ENCODE results near the gene GPC6. TPM values are rescaled to one million over a fixed set of nuclear protein-coding genes. Genes with fewer than 3 reads are reported as not detected.

The GPC6 gene
- total RNA-seq, 1 donor from 2014 or later: not detected

- Mint-ChIP-seq H3K36me3 (ENCODE audit: low read depth) (no peaks in the 10 kb centered on the region), H3K9me3 (no peaks in the 10 kb centered on the region), H3K4me3 (no peak overlapping the region), H3K27me3 (ENCODE audit: insufficient read depth) (no peaks in the 10 kb centered on the region), H3K27ac (no peak overlapping the region), H3K4me1 (ENCODE audit: low read depth) (no peaks in the 10 kb centered on the region)
- DNase-seq (ENCODE audit: low spot score): no peak
- intact Hi-C loops (cut with micrococcal nuclease): no loop called here
These were observed 322.9 kb downstream of the GPC6 start for GRCh38 chr13:93549326-93550005.

- Mint-ChIP-seq H3K4me3 (no peak overlapping the region), H3K27ac (no peak overlapping the region), H3K4me1 (ENCODE audit: low read depth) (no peaks in the 10 kb centered on the region), H3K9me3 (no peaks in the 10 kb centered on the region), H3K27me3 (ENCODE audit: insufficient read depth) (no peaks in the 10 kb centered on the region), H3K36me3 (ENCODE audit: low read depth) (no peaks in the 10 kb centered on the region)
- intact Hi-C loops (cut with micrococcal nuclease): no loop called here
- DNase-seq (ENCODE audit: low spot score): no peak
These were observed 323.6 kb downstream of the GPC6 start for GRCh38 chr13:93550236-93550635.

GRCh38 chr13:93552596-93552995, 326.0 kb downstream of the GPC6 start:
- Mint-ChIP-seq H3K4me3 (no peak overlapping the region), H3K9me3 (no peaks in the 10 kb centered on the region), H3K4me1 (ENCODE audit: low read depth) (no peaks in the 10 kb centered on the region), H3K27ac (no peak overlapping the region), H3K36me3 (ENCODE audit: low read depth) (no peaks in the 10 kb centered on the region), H3K27me3 (ENCODE audit: insufficient read depth) (no peaks in the 10 kb centered on the region)
- no peak for DNase-seq (ENCODE audit: low spot score)
- intact Hi-C loops (cut with micrococcal nuclease): no loop called here

DNA sequence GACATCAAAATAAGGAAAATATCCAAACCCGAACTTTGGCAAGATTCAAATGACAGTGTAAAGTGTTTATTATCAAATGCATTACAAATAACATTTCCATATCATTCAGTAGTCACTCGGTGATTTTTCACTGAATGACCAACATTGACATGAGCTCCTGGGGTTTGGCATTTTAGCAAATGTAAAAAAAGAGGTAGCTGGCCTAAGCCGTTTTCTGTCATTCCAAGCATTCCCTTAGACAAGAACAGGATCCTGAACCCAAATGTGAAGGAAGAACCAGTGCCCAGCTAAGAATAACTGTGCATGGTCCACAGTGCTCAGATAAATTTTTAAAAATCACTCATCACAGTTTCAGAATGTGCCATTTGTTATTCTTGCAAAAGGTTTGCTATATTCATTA, 327.9 kb downstream of the GPC6 start:
- no peaks in the 10 kb centered on the region for H3K27me3 Mint-ChIP-seq (ENCODE audit: insufficient read depth)
- no peaks in the 10 kb centered on the region for H3K4me1 Mint-ChIP-seq (ENCODE audit: low read depth)
- H3K27ac Mint-ChIP-seq: no peak overlapping the region
- H3K9me3 Mint-ChIP-seq: no peaks in the 10 kb centered on the region
- intact Hi-C loops (cut with micrococcal nuclease): no loop called here
- no peaks in the 10 kb centered on the region for H3K36me3 Mint-ChIP-seq (ENCODE audit: low read depth)
- no peak overlapping the region for H3K4me3 Mint-ChIP-seq
- no peak for DNase-seq (ENCODE audit: low spot score)

GRCh38 chr13:93558637-93559036, 332.0 kb downstream of the GPC6 start:
- Mint-ChIP-seq H3K36me3 (ENCODE audit: low read depth) (no peaks in the 10 kb centered on the region), H3K27me3 (ENCODE audit: insufficient read depth) (no peaks in the 10 kb centered on the region), H3K9me3 (no peaks in the 10 kb centered on the region), H3K4me1 (ENCODE audit: low read depth) (no peaks in the 10 kb centered on the region), H3K27ac (no peak overlapping the region), H3K4me3 (no peak overlapping the region)
- DNase-seq (ENCODE audit: low spot score): no peak
- intact Hi-C loops (cut with micrococcal nuclease): no loop called here

DNA sequence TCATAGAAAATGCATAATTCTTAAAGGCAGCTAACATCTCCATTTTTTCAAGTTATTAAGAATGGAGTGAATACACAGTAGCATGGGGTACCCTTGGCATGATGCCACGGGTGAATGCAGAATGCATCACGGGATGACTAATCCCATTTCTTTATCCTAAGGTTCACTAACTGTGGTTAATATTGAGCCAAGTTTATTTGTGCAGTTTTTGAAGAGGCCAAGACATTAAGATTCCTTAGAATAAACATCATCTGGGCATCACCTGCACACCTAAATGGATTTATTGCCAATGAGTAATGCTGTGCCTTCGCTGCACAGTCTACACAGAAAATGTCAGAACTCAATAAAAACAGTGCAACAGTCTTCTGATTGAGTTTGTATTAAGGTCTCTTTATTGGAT, 333.1 kb downstream of the GPC6 start:
- Mint-ChIP-seq H3K4me3 (no peak overlapping the region), H3K27ac (no peak overlapping the region), H3K9me3 (no peaks in the 10 kb centered on the region), H3K36me3 (ENCODE audit: low read depth) (no peaks in the 10 kb centered on the region), H3K4me1 (ENCODE audit: low read depth) (no peaks in the 10 kb centered on the region), H3K27me3 (ENCODE audit: insufficient read depth) (no peaks in the 10 kb centered on the region)
- no peak for DNase-seq (ENCODE audit: low spot score)
- intact Hi-C loops (cut with micrococcal nuclease): no loop called here

- Mint-ChIP-seq H3K27me3 (ENCODE audit: insufficient read depth) (no peaks in the 10 kb centered on the region), H3K4me1 (ENCODE audit: low read depth) (no peaks in the 10 kb centered on the region), H3K36me3 (ENCODE audit: low read depth) (no peaks in the 10 kb centered on the region), H3K27ac (no peak overlapping the region), H3K9me3 (no peaks in the 10 kb centered on the region), H3K4me3 (no peak overlapping the region)
- intact Hi-C loops (cut with micrococcal nuclease): no loop called here
- DNase-seq (ENCODE audit: low spot score): no peak
These were observed 335.1 kb downstream of the GPC6 start for GRCh38 chr13:93561576-93562225.

- no peak for DNase-seq (ENCODE audit: low spot score)
- Mint-ChIP-seq H3K27me3 (ENCODE audit: insufficient read depth) (no peaks in the 10 kb centered on the region), H3K27ac (no peak overlapping the region), H3K9me3 (no peaks in the 10 kb centered on the region), H3K4me3 (no peak overlapping the region), H3K36me3 (ENCODE audit: low read depth) (no peaks in the 10 kb centered on the region), H3K4me1 (ENCODE audit: low read depth) (no peaks in the 10 kb centered on the region)
- intact Hi-C loops (cut with micrococcal nuclease): no loop called here
These were observed 336.1 kb downstream of the GPC6 start for GRCh38 chr13:93562676-93563075.

GRCh38 chr13:93577105-93577504, 350.5 kb downstream of the GPC6 start:
- H3K4me1 Mint-ChIP-seq (ENCODE audit: low read depth): no peaks in the 10 kb centered on the region
- DNase-seq (ENCODE audit: low spot score): no peak
- H3K27me3 Mint-ChIP-seq (ENCODE audit: insufficient read depth): peaks cover 1% of the 10 kb centered on the region
- intact Hi-C loops (cut with micrococcal nuclease): no loop called here
- no peaks in the 10 kb centered on the region for H3K9me3 Mint-ChIP-seq
- H3K36me3 Mint-ChIP-seq (ENCODE audit: low read depth): no peaks in the 10 kb centered on the region
- no peak overlapping the region for H3K4me3 Mint-ChIP-seq
- H3K27ac Mint-ChIP-seq: no peak overlapping the region

GRCh38 chr13:93589788-93590187, 363.2 kb downstream of the GPC6 start:
- Mint-ChIP-seq H3K27ac (no peak overlapping the region), H3K4me3 (no peak overlapping the region), H3K27me3 (ENCODE audit: insufficient read depth) (no peaks in the 10 kb centered on the region), H3K4me1 (ENCODE audit: low read depth) (no peaks in the 10 kb centered on the region), H3K36me3 (ENCODE audit: low read depth) (no peaks in the 10 kb centered on the region), H3K9me3 (no peaks in the 10 kb centered on the region)
- intact Hi-C loops (cut with micrococcal nuclease): no loop called here
- no peak for DNase-seq (ENCODE audit: low spot score)

GRCh38 chr13:93603043-93603442, 376.4 kb downstream of the GPC6 start:
- H3K9me3 Mint-ChIP-seq: no peaks in the 10 kb centered on the region
- H3K4me3 Mint-ChIP-seq: no peak overlapping the region
- no peaks in the 10 kb centered on the region for H3K36me3 Mint-ChIP-seq (ENCODE audit: low read depth)
- no peak overlapping the region for H3K27ac Mint-ChIP-seq
- H3K27me3 Mint-ChIP-seq (ENCODE audit: insufficient read depth): no peaks in the 10 kb centered on the region
- no peaks in the 10 kb centered on the region for H3K4me1 Mint-ChIP-seq (ENCODE audit: low read depth)
- intact Hi-C loops (cut with micrococcal nuclease): no loop called here
- DNase-seq (ENCODE audit: low spot score): no peak

DNA sequence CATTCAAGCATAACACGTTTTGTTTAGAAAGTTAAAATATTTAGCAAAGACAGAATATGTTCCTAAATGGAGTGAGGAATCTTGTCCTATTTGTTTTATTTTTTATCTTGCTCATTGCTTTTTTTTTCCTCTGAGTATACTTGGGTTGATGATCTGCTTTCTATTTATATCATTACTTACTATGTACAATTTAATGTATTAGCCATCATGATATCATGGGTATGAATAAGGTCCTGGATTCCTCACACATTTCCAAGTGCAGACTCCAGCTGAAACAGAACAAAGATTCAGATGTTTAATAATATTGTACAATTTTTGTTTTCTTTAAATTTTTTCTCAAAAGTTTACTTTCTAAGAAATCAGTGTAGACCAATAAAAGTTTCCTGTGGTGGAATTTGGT, 388.2 kb downstream of the GPC6 start:
- Mint-ChIP-seq H3K36me3 (ENCODE audit: low read depth) (no peaks in the 10 kb centered on the region), H3K27ac (no peak overlapping the region), H3K9me3 (no peaks in the 10 kb centered on the region), H3K4me3 (no peak overlapping the region), H3K27me3 (ENCODE audit: insufficient read depth) (no peaks in the 10 kb centered on the region), H3K4me1 (ENCODE audit: low read depth) (no peaks in the 10 kb centered on the region)
- intact Hi-C loops (cut with micrococcal nuclease): no loop called here
- no peak for DNase-seq (ENCODE audit: low spot score)

GRCh38 chr13:93620181-93620765, 393.7 kb downstream of the GPC6 start:
- Mint-ChIP-seq H3K4me1 (ENCODE audit: low read depth) (no peaks in the 10 kb centered on the region), H3K27ac (no peak overlapping the region), H3K27me3 (ENCODE audit: insufficient read depth) (no peaks in the 10 kb centered on the region), H3K4me3 (no peak overlapping the region), H3K36me3 (ENCODE audit: low read depth) (no peaks in the 10 kb centered on the region), H3K9me3 (no peaks in the 10 kb centered on the region)
- DNase-seq (ENCODE audit: low spot score): no peak
- intact Hi-C loops (cut with micrococcal nuclease): no loop called here
